SJCRH30 (cell line): Measurements from ENCODE around the gene TBCEL. TPM values are rescaled to one million over a fixed set of nuclear protein-coding genes. Genes with fewer than 3 reads are reported as not detected.
"Not testable (repeated sequence)": the region's sequence is repeated elsewhere in the genome, so short reads cannot be mapped to it uniquely, and the experiment has no call there.

Experiments
- DNase-seq, 2 experiments: peaks; one replicate each; pipeline ENCODE4 v3.0.0-alpha.2; 2015 to 2020
- H3K27ac ChIP-seq: fragments of 250-450 bp; sonication (Bioruptor Pico); 2 replicates; pipeline ENCODE4 v1.5.1; 2020; ENCODE audit warnings: mild to moderate bottlenecking, moderate library complexity
- H3K27me3 ChIP-seq: fragments of 250-450 bp; sonication (Bioruptor Pico); 2 replicates; pipeline ENCODE4 v1.5.1; 2020; ENCODE audit warnings: mild to moderate bottlenecking, moderate library complexity
- H3K36me3 ChIP-seq: fragments of 250-450 bp; sonication (Bioruptor Pico); 2 replicates; pipeline ENCODE4 v1.5.1; 2020; ENCODE audit warnings: mild to moderate bottlenecking, moderate library complexity
- H3K4me1 ChIP-seq: fragments of 250-450 bp; sonication (Bioruptor Pico); 2 replicates; pipeline ENCODE4 v1.5.1; 2020; ENCODE audit warnings: mild to moderate bottlenecking, moderate library complexity
- H3K4me3 ChIP-seq: fragments of 250-450 bp; sonication (Bioruptor Pico); 2 replicates; pipeline ENCODE4 v1.5.1; 2020; ENCODE audit warnings: mild to moderate bottlenecking, moderate library complexity
- H3K9me3 ChIP-seq: fragments of 250-450 bp; sonication (Bioruptor Pico); replicated peaks from 2 replicates; pipeline ENCODE4 v1.5.1; 2020; ENCODE audit warnings: mild to moderate bottlenecking, moderate library complexity
- total RNA-seq: library from RNA; depleted of rRNA; stranded (reverse); fragments of >200 nt; shearing (Covaris generic); gene quantifications from 2 replicates; pipeline ENCODE4 v1.2.3, GENCODE V29; 2014

The TBCEL gene
- total RNA-seq, 1 experiment from 2014 or later: 18.0 TPM

- no peaks in the 10 kb centered on the region for H3K27me3 ChIP-seq
- no peaks in the 10 kb centered on the region for H3K4me1 ChIP-seq
- DNase-seq: no peak
Measured at GRCh38 chr11:121099885-121100284, 76.0 kb downstream of the TBCEL start.

GRCh38 chr11:121100943-121101342 is 77.0 kb downstream of the TBCEL start, which contains the start of gene TECTA:
TECTA (plus strand) TSS chr11:121101243; CDS start chr11:121102666, 1,423 bp downstream.
- Histone ChIP-seq H3K36me3 (no peaks in the 10 kb centered on the region), H3K27me3 (no peaks in the 10 kb centered on the region), H3K27ac (no peak within 1 kb of the TSS), H3K4me1 (no peaks in the 10 kb centered on the region), H3K9me3 (no peaks in the 10 kb centered on the region), H3K4me3 (no peak within 1 kb of the TSS)
- no peak for DNase-seq

More at GRCh38 chr11:121099885-121100284, 76.0 kb downstream of the TBCEL start:
- H3K4me3 ChIP-seq: no peak overlapping the region
- no peaks in the 10 kb centered on the region for H3K36me3 ChIP-seq
- H3K27ac ChIP-seq: no peak overlapping the region
- no peaks in the 10 kb centered on the region for H3K9me3 ChIP-seq

GRCh38 chr11:121104312-121104762 is 80.4 kb downstream of the TBCEL start:
- no peak overlapping the region for H3K27ac ChIP-seq
- DNase-seq: no peak
- H3K36me3 ChIP-seq: no peaks in the 10 kb centered on the region
- H3K27me3 ChIP-seq: no peaks in the 10 kb centered on the region
- H3K9me3 ChIP-seq: no peaks in the 10 kb centered on the region
- no peaks in the 10 kb centered on the region for H3K4me1 ChIP-seq
- H3K4me3 ChIP-seq: no peak overlapping the region

GRCh38 chr11:121105063-121105480 is 81.2 kb downstream of the TBCEL start:
- H3K4me1 ChIP-seq: no peaks in the 10 kb centered on the region
- DNase-seq: no peak
- H3K27ac ChIP-seq: no peak overlapping the region
- H3K36me3 ChIP-seq: no peaks in the 10 kb centered on the region
- H3K27me3 ChIP-seq: no peaks in the 10 kb centered on the region
- H3K4me3 ChIP-seq: no peak overlapping the region
- no peaks in the 10 kb centered on the region for H3K9me3 ChIP-seq

- no peak overlapping the region for H3K4me3 ChIP-seq
- H3K27me3 ChIP-seq: no peaks in the 10 kb centered on the region
- no peaks in the 10 kb centered on the region for H3K4me1 ChIP-seq
- H3K27ac ChIP-seq: no peak overlapping the region
- no peak for DNase-seq
- H3K36me3 ChIP-seq: no peaks in the 10 kb centered on the region
- H3K9me3 ChIP-seq: no peaks in the 10 kb centered on the region
Measured at GRCh38 chr11:121105481-121106195, 81.7 kb downstream of the TBCEL start.

- no peak overlapping the region for H3K27ac ChIP-seq
- no peaks in the 10 kb centered on the region for H3K36me3 ChIP-seq
- no peaks in the 10 kb centered on the region for H3K27me3 ChIP-seq
- DNase-seq: peak in 1 of 2 experiments; percentile 9
- no peak overlapping the region for H3K4me3 ChIP-seq
- H3K4me1 ChIP-seq: no peaks in the 10 kb centered on the region
- no peaks in the 10 kb centered on the region for H3K9me3 ChIP-seq
Measured at GRCh38 chr11:121106812-121107211, 82.9 kb downstream of the TBCEL start.

GRCh38 chr11:121108413-121108812 is 84.5 kb downstream of the TBCEL start:
- DNase-seq: no peak
- no peak overlapping the region for H3K27ac ChIP-seq
- no peaks in the 10 kb centered on the region for H3K36me3 ChIP-seq
- H3K27me3 ChIP-seq: no peaks in the 10 kb centered on the region
- H3K4me3 ChIP-seq: no peak overlapping the region
- no peaks in the 10 kb centered on the region for H3K4me1 ChIP-seq
- no peaks in the 10 kb centered on the region for H3K9me3 ChIP-seq

GRCh38 chr11:121109471-121109870 is 85.6 kb downstream of the TBCEL start:
- no peaks in the 10 kb centered on the region for H3K4me1 ChIP-seq
- no peak overlapping the region for H3K4me3 ChIP-seq
- no peaks in the 10 kb centered on the region for H3K27me3 ChIP-seq
- no peak overlapping the region for H3K27ac ChIP-seq
- no peaks in the 10 kb centered on the region for H3K36me3 ChIP-seq
- no peak for DNase-seq
- no peaks in the 10 kb centered on the region for H3K9me3 ChIP-seq

GRCh38 chr11:121109916-121110586 is 86.1 kb downstream of the TBCEL start:
- no peaks in the 10 kb centered on the region for H3K36me3 ChIP-seq
- no peak overlapping the region for H3K4me3 ChIP-seq
- no peaks in the 10 kb centered on the region for H3K9me3 ChIP-seq
- no peak overlapping the region for H3K27ac ChIP-seq
- no peaks in the 10 kb centered on the region for H3K27me3 ChIP-seq
- H3K4me1 ChIP-seq: no peaks in the 10 kb centered on the region
- DNase-seq: no peak

GRCh38 chr11:121110871-121111724 is 87.2 kb downstream of the TBCEL start:
- no peaks in the 10 kb centered on the region for H3K27me3 ChIP-seq
- no peaks in the 10 kb centered on the region for H3K9me3 ChIP-seq
- no peak overlapping the region for H3K27ac ChIP-seq
- no peak overlapping the region for H3K4me3 ChIP-seq
- H3K36me3 ChIP-seq: no peaks in the 10 kb centered on the region
- no peak for DNase-seq
- no peaks in the 10 kb centered on the region for H3K4me1 ChIP-seq

GRCh38 chr11:121112498-121113455 is 88.9 kb downstream of the TBCEL start:
- Histone ChIP-seq H3K9me3 (no peaks in the 10 kb centered on the region), H3K4me1 (no peaks in the 10 kb centered on the region), H3K27me3 (no peaks in the 10 kb centered on the region), H3K4me3 (no peak overlapping the region), H3K27ac (no peak overlapping the region), H3K36me3 (no peaks in the 10 kb centered on the region)
- peak; percentile 24 to 56 for DNase-seq

GRCh38 chr11:121113611-121114010 is 89.7 kb downstream of the TBCEL start:
- no peaks in the 10 kb centered on the region for H3K9me3 ChIP-seq
- H3K36me3 ChIP-seq: no peaks in the 10 kb centered on the region
- no peak overlapping the region for H3K27ac ChIP-seq
- no peak overlapping the region for H3K4me3 ChIP-seq
- no peak for DNase-seq
- no peaks in the 10 kb centered on the region for H3K27me3 ChIP-seq
- H3K4me1 ChIP-seq: no peaks in the 10 kb centered on the region

GRCh38 chr11:121115024-121115423 is 91.1 kb downstream of the TBCEL start:
- H3K4me1 ChIP-seq, DNase-seq, H3K27ac ChIP-seq, H3K36me3 ChIP-seq, H3K4me3 ChIP-seq, H3K27me3 ChIP-seq, H3K9me3 ChIP-seq: not testable (repeated sequence)

GRCh38 chr11:121117788-121118187 is 93.9 kb downstream of the TBCEL start:
- no peaks in the 10 kb centered on the region for H3K27me3 ChIP-seq
- no peaks in the 10 kb centered on the region for H3K9me3 ChIP-seq
- DNase-seq: no peak
- no peak overlapping the region for H3K27ac ChIP-seq
- H3K4me3 ChIP-seq: no peak overlapping the region
- H3K36me3 ChIP-seq: no peaks in the 10 kb centered on the region
- H3K4me1 ChIP-seq: no peaks in the 10 kb centered on the region
